ENCODE data around the gene TMEM92.

The TMEM92 gene

DNA sequence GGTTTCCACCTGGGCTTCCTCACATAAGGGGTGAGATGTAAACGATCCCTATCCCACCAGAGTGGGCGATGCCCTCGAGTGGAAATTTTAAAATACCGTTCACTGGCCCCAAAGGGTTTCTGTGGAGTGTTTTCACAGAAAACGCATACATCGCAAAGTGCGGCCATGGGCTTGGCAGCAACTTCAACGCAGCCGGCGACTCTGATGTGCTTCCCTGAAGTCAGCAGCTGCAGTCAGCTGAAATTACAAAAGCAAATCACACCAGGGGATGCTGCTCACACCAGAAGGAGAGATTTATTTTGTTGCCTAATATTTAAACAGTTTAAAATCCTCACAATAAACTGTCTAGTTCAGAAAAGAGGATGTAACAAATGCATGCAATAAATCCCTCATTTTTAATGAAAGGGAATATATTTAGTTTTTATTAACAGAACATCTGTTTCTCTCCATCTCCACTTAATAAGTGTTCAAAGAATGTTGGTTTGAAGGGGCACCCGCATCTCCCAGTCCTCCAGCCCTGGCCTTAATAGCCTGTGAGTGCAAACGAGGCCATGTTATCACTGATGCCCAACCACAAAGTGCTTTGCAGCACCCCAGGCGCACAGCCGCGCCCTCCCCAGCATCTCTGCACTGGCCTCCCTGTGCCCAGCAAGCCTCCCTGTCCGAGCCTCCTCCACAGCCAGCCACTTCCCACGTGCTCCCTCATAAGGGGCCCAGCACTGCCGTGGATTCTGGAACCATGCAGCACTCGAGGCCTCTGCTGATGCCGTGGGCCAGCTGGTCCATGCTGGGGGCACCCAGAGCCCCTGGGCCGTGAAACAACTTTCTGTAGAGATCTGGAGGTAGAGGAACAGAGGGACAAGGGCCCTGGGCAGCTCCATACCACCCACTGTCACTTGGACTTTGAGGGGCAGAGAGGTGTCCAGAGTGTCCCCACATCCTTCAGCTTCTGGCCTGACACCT, 54.4 kb downstream of the TMEM92 start:
- no peak for DNase-seq (ENCODE audit: low spot score)

DNA sequence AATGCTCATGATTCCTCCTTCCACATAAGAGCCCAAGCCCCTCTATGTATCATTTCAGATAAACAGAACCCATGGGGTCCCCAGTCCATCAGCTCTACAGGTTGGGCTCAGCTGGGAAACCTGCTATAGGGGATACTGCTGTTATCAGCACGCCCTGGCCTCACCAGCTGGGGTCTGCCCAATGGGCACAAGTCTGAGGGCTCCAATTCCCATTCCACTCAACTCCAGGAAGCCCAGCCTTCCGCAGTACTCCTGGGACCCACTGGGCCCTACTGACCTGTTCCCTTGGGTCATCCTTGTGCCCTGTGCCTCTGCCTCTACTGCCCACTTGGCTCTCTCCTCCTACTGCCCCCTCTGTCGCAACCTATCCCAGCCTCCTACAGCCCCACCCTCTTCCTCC, 55.5 kb downstream of the TMEM92 start:
- DNase-seq (ENCODE audit: low spot score), result no peak

DNA sequence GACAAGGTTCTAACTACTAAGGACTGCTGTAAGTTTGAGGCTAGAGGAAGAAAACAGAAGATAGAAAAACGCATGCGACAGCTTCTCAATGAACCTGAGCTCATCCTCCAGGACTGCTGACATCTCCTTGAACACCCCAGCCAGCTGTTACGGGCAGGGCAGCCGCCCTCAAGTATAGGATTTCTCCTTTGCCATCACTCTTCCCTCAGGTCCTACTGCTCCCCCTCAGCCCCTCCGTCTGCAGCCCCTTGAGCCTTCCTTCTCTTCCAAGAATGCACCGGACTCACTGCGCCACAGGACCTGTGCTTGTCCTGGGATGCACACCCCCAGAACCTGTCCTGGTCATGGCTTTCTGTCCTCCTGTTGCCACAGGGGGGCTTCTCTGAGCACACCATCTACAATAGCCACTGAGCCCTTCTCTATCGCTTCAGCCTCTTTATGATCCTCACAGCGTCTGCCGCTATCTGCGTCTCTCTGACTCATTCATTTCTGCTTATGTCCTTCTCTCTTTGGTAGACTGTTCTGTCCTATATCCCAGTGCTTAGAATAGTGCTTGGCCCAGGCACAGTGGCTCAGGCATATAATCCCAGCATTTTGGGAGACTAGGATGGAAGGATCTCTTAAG, 56.0 kb downstream of the TMEM92 start:
- no peak for DNase-seq (ENCODE audit: low spot score)

Measured in kidney tubule cell (primary cell).